Astrocyte (in vitro differentiated cells and primary cell): ENCODE data around the gene BTLA.

Experiments used
- EZH2 ChIP-seq: IDR thresholded peaks from 2 replicates; pipeline ENCODE4 v1.6.1; 2012; ENCODE audit warnings: mild to moderate bottlenecking, low read length, inconsistent platforms; ENCODE audit not compliant: insufficient read depth
- TF ChIP-seq, protein P1 (sequence below): IDR thresholded peaks from 2 replicates; pipeline ENCODE4 v1.5.1; 2011; ENCODE audit warnings: low read depth, mild to moderate bottlenecking, inconsistent platforms, low read length, moderate library complexity; ENCODE audit not compliant: insufficient read depth

DNA sequence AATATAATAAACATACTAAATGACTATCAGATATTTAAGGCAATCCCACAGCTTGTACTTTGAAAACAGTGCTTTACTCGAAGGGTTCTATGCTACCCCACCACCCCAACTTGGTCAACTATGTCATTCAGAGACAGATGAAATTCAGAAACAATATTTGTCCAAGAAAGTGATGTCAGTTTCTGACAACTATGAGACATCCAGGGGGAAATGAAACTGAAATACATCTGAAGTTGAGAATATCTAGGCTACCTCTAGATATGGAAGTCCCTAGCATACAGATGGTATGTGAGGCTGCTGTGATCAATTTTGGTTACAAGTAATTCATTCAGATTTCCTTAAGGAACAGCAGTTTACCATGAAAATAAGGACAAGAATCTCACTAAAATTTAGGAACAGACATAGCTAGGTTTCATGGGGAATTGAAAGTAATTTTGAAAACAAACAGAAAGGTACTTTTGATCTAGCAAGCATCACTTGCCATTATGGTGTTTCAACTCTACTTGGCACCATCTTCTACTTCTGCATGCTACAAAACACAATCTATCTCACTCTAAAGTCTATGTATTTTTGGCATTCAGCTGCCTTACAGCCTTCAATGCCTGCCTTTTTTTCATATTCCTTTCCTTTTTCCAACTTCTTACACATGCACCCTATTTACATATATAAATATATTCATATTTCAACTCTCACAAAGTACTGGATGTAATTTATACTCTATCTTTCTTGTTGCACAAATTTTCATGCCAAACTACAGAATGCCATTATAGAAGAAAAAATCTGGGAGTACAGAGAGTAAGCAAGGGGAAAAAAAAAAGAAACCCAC, 40.8 kb upstream of the BTLA start:
- TF ChIP-seq, protein P1, sequence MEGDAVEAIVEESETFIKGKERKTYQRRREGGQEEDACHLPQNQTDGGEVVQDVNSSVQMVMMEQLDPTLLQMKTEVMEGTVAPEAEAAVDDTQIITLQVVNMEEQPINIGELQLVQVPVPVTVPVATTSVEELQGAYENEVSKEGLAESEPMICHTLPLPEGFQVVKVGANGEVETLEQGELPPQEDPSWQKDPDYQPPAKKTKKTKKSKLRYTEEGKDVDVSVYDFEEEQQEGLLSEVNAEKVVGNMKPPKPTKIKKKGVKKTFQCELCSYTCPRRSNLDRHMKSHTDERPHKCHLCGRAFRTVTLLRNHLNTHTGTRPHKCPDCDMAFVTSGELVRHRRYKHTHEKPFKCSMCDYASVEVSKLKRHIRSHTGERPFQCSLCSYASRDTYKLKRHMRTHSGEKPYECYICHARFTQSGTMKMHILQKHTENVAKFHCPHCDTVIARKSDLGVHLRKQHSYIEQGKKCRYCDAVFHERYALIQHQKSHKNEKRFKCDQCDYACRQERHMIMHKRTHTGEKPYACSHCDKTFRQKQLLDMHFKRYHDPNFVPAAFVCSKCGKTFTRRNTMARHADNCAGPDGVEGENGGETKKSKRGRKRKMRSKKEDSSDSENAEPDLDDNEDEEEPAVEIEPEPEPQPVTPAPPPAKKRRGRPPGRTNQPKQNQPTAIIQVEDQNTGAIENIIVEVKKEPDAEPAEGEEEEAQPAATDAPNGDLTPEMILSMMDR: no peak
- TF ChIP-seq EZH2: no peak
